Fibroblast of upper back skin (primary cell): ENCODE data around the gene TRAF7.
"Not testable (repeated sequence)": the region's sequence is repeated elsewhere in the genome, so short reads cannot be mapped to it uniquely, and the experiment has no call there.

ENCODE experiments used
- DNase-seq: peaks from one replicate; pipeline ENCODE4 v3.0.0-alpha.2; 2013

The TRAF7 gene

GRCh38 chr16:2186064-2186463, 30.5 kb downstream of the TRAF7 start:
- DNase-seq = no peak

DNA sequence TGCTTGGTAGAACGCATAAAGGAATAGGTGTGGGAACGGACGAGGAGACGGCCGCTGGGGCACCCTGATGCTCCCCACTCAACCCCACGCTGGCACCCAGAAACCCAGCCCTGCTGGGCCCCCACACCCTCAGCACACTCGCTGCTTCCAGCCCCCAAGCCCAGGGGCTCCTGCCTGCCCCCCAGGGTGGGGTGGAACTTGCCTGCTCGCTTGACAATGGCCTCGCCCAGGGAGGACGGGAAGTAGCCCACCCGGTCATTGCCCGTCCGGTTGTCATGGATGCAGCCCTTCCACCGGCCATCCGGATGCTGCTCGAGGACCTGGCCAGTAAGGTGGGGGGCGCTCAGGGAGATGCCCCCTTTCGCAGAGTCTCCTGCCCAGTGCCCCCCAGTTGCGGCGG, 30.9 kb downstream of the TRAF7 start:
- DNase-seq = no peak

DNA sequence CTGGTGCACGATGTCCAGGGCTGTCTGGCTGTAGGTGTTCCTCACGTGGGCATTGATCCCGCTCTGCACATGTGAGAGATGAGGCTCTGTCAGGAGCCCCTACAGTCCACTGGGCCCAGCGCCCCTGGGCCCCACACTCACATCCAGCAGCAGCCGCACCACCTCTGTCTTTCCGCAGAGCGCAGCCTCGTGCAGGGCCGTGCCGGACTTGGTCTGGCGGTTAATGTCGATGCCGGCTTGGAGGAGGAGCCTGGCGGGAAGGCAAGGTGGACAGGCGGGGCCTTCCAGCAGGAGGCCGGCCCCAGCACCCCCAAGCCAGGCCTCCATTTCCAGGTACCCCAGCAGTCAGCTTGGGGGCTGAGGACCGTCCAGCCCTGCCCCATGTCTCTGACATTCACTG, 31.6 kb downstream of the TRAF7 start:
- DNase-seq = no peak

DNA sequence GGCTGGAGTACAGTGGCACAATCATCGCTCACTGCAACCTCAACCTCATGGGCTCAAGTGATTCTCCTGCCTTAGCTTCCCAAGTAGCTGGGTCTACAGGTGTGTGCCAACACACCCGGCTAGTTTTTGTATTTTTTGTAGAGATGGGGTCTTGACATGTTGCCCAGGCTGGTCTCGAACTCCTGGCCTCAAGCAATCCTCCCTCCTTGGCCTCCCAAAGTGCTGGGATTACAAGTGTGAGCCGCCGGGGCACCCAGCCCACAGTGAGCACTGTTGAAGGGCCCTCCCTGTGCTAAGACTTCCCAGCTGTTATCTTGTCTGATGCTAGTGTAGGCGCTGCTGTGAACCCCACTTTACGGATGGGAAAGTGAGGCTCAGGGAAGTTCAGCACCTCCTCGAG, 32.8 kb downstream of the TRAF7 start:
- no peak for DNase-seq

- DNase-seq = no peak
Measured at GRCh38 chr16:2189252-2189893, 33.8 kb downstream of the TRAF7 start.

GRCh38 chr16:2190002-2190658, 34.5 kb downstream of the TRAF7 start:
- no peak for DNase-seq

DNA sequence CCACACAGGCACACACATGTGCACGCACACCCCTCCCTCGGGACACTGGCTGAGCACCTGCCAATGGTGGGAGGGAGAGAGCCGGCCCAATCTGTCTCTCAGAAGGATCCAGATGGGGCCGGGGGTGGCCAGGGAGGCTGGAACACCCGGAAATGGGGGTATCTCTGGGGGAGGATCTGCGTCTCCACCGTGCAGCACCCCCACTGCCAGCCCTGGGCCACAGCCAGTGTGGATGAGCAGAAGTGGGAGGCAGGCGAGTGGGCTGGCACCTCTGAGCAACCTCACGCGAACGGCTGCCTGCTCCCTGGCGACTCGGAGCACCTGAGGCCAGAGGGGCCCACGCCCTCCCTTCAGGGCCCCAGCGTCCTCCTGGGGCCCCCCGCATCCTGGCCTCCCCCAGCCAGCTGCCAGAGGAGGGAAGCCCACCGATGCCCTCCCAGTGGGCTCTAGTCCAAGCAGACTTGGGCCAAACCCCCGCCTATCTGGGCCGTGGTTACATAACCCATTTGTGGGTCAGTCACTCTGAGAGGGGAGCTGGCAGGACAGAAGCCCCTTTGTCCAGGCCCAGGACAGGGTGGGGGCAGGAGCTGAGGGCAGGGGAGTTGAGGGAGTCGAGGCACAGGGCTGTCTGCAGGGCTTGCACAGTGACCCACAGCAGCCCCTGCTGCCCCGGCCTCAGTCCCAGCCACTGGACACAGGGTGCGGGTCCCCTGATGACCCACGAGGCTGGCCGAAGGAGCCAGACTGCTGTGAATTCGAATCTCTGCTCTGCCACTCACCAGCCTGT, 35.3 kb downstream of the TRAF7 start:
- DNase-seq = no peak

DNA sequence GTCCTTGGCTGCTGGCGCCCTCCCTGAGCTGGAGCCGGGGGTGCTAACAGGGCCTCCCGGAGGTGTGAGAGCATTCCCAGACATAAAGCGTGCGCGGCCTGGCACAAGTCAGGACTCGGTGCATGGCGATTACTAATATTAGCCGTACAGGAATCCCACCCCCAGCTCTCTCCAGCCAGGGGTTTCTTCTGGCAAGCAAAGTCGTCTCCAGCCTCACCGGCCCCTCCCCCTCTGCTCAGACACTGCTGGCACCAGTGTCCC, 35.8 kb downstream of the TRAF7 start:
- no peak for DNase-seq

DNA sequence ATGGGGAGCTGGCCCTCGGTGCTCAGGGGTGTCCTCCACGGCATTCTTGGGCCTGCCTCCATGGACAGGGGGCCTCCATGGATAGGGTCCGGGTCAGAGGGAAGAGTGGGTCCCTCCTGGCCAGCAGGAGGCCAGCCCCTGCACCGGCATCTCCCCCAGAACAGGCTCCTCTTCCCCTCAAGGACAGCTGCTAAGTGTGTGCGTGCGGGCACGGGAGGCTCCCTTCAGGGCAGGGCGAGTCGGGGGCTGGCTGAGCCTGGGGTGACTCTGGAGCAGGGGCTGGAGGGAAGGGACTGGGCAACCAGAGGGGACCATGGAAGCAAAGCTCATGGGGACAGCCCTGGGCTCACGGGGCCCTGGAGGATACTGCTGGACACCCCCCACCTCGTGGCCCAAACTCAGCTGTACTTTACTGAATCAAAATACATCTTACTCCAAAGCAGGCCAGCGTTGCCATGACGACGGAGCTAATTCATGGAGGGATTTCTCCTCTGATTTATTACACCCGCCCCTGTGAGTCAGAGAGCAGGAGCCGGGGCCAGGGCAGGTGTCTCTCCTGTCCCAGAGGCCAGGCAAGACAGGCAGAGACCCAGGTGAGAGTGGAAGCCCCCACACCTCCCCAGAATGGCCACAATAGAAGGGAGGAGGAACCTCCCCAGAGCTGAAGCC, 38.7 kb downstream of the TRAF7 start:
- peak; percentile 51 for DNase-seq

DNA sequence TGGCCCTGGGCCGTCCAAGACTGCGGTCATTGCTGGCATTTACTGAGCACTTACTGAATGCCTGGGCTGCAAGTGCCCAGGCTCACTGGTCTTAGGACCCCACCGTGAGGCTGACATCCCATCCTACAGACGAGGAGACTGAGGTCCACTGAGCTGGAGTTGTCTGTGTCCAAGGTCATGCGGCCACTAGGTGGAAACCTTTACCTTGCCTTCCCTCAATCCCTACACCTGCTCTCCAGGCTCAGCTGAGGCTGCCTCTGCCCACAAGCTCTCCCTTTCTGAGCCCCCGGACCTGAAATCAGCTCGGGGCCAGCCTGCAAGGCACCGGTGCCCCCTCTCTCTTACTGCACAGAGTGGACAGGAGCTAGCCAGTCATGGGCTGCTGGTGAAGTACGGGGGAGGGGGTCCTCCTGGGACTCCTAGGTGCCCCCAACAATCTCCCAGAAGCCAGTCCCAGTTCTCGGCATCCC, 39.3 kb downstream of the TRAF7 start:
- peak; percentile 25 for DNase-seq

- no peak for DNase-seq
Measured at GRCh38 chr16:2195322-2196161, 40.0 kb downstream of the TRAF7 start.

GRCh38 chr16:2196162-2196980, 40.8 kb downstream of the TRAF7 start, which contains the start of gene CASKIN1:
Gene CASKIN1 (minus strand): TSS chr16:2196605. CDS start chr16:2196432, 173 bp downstream.
- DNase-seq = no peak

GRCh38 chr16:2196981-2197511, 41.5 kb downstream of the TRAF7 start:
- DNase-seq = no peak

- no peak for DNase-seq
Measured at GRCh38 chr16:2197765-2198164, 42.2 kb downstream of the TRAF7 start.

GRCh38 chr16:2198283-2198682, 42.7 kb downstream of the TRAF7 start:
- DNase-seq = no peak

DNA sequence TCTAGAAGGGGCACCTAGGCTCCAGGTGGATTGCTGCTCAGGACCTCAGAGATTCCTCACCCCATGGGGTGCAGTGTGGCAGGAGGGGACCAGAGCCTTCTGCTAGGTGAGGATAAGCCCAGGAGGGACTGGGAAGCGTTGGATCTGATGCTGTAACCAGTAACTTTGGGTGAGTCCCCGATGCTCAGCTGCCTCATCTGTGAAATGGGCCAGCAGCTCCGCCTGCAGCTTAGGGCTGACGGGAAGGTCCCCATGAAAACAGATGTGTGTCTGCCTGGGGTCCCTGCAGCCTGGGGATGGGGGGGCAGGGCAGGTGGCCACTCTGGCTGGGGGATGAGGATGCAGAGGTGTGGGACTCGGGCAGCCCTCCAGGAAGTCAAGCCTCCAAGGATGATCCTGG, 43.5 kb downstream of the TRAF7 start:
- no peak for DNase-seq

- DNase-seq = no peak
Measured at GRCh38 chr16:2199621-2200139, 44.1 kb downstream of the TRAF7 start.

- DNase-seq = no peak
Measured at GRCh38 chr16:2200313-2200712, 44.7 kb downstream of the TRAF7 start.

DNA sequence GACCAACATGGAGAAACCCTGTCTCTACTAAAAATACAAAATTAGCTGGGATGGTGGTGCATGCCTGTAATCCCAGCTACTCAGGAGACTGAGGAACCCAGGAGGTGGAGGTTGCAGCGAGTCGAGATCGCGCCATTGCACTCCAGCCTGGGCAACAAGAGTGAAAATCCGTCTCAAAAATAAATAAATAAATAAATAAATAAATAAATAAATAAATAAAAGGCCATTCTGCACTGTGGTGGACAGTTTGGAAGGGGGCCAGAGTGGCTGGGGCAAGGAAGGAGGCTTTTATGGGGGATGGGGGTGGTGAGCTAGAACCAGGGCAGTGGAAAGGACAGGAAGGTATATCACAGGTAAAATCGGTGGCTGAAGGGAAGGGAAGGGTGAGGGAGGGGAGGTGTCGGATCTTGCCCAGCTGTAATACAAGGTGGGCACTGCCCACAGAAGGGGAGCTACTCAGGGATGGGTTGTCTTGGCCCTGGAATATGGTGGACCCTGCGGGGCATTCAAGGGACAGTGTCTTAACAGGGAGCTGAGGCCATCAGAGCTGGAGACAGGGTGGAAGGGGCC, 47.6 kb downstream of the TRAF7 start:
- DNase-seq = not testable (repeated sequence)

DNA sequence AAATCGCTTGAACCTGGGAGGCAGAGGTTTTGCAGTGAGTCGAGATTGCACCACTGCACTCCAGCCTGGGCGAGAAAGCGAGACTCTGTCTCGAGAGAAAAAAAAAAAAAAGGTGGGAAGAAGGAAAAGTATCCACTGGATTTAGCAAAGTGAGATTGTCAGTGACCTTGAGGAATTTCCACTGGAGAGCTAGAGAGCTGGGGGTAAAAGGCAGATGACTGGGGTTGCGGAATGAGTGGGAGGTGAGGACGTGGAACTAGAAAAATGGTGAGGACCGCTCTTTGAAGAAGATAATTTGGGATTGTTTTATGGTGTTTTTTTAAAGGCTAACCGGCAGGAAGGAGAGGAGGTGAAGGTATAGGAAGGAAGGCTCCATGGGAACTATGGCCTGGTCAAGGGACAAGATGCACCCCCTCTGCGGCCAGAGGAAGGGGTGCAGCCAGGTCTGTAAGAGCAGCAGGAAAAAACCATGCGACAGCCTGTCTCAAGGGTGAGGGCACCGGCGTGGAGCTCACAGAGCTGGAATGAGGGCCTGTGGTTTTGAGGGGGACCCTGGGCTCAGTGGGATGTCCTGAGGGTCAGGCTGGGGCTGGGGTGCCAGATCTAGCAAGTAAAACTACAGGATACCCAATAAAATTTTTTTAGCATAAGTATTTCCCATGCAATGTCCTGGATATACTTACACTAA, 49.0 kb downstream of the TRAF7 start:
- no peak for DNase-seq
